ENCODE data around the gene PROP1.
"Not testable (repeated sequence)": the region's sequence is repeated elsewhere in the genome, so short reads cannot be mapped to it uniquely, and the experiment has no call there.

Gene PROP1

GRCh38 chr5:177995691-177996595 is at the start of gene PROP1:
Gene PROP1, minus strand, starts transcription at chr5:177996242. Its CDS starts 309 bp downstream, at chr5:177995933.
- DNase-seq = no peak

- not testable (repeated sequence) for DNase-seq
Observed at GRCh38 chr5:178019379-178020030, 23.5 kb upstream of the PROP1 start.

GRCh38 chr5:178012758-178013157 is 16.7 kb upstream of the PROP1 start:
- not testable (repeated sequence) for DNase-seq

GRCh38 chr5:178011816-178012554 is 15.9 kb upstream of the PROP1 start:
- not testable (repeated sequence) for DNase-seq

- not testable (repeated sequence) for DNase-seq
Observed at GRCh38 chr5:178007272-178007671, 11.2 kb upstream of the PROP1 start.

GRCh38 chr5:178006536-178007231 is 10.6 kb upstream of the PROP1 start:
- DNase-seq = peak; percentile 63

GRCh38 chr5:178006181-178006535 is 10.1 kb upstream of the PROP1 start:
- not testable (repeated sequence) for DNase-seq

GRCh38 chr5:177997846-177998245 is 1.8 kb upstream of the PROP1 start:
- no peak for DNase-seq

- DNase-seq = no peak
Observed at GRCh38 chr5:177997319-177997670, 1.3 kb upstream of the PROP1 start.

GRCh38 chr5:177996660-177997318 is 747 bp upstream of the PROP1 start:
- DNase-seq = no peak

GRCh38 chr5:177994561-177995190 is 1.4 kb downstream of the PROP1 start:
- no peak for DNase-seq

- DNase-seq = no peak
Observed at GRCh38 chr5:177994063-177994462, 2.0 kb downstream of the PROP1 start.

- no peak for DNase-seq
Observed at GRCh38 chr5:177992466-177992865, 3.6 kb downstream of the PROP1 start.

GRCh38 chr5:177988989-177989625 is 6.9 kb downstream of the PROP1 start:
- DNase-seq = no peak

- DNase-seq = no peak
Observed at GRCh38 chr5:177987326-177987725, 8.7 kb downstream of the PROP1 start.

- DNase-seq = no peak
Observed at GRCh38 chr5:177985430-177986040, 10.5 kb downstream of the PROP1 start.

GRCh38 chr5:177984584-177985206 is 11.3 kb downstream of the PROP1 start:
- no peak for DNase-seq

- no peak for DNase-seq
Observed at GRCh38 chr5:177983763-177984583, 12.1 kb downstream of the PROP1 start.

GRCh38 chr5:177982956-177983355 is 13.1 kb downstream of the PROP1 start:
- no peak for DNase-seq

All from stimulated activated naive CD4-positive, alpha-beta T cell treated with Interleukin-2 at 50 U/mL for 16 hours (primary cell).